Measurements from ENCODE around the gene SIX2.

The SIX2 gene

GRCh38 chr2:44964752-44965236 is 44.5 kb downstream of the SIX2 start:
- DNase-seq: peak; percentile 22 to 25

- no peak for DNase-seq
Observed at GRCh38 chr2:44962176-44962695, 47.0 kb downstream of the SIX2 start.

DNA sequence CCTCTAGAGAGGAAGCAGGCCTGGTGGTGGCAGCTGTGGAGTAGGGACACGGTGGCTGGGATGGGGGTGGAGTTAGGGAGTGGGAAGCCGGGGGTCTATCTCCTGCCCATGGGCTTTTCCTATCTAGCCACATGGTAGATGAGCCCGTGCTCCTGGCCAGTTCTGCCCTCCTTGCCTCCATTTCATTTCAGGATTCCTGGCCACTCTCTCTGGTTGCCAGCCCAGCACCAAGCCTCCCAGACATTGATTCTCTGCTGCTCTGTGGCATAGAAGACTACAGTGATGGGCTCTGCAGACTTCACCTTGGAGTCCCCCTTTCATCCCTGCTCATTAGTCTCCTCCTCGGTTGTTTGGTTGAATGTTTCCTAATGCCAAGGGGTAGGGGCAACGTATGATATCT is 48.4 kb downstream of the SIX2 start:
- no peak for DNase-seq

DNA sequence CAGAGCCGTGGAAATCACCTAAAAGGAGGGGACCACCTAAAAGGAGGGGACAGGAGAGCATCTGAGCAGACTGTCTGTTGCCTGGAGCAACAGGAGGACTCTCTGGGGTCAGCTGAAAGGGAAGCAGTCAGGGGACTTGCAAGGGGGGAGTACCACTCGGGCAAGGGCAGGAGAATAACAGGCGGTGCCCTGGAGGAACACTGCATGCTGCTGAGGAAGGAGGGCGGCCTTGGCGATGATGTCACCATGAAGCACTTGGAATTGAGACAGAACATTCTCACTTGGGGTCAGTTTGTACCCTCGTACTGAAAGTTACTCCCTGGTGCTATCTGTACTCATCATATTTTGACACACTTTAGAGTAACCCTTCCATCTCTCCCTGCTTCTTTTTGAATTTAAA is 49.4 kb downstream of the SIX2 start:
- no peak for DNase-seq

DNA sequence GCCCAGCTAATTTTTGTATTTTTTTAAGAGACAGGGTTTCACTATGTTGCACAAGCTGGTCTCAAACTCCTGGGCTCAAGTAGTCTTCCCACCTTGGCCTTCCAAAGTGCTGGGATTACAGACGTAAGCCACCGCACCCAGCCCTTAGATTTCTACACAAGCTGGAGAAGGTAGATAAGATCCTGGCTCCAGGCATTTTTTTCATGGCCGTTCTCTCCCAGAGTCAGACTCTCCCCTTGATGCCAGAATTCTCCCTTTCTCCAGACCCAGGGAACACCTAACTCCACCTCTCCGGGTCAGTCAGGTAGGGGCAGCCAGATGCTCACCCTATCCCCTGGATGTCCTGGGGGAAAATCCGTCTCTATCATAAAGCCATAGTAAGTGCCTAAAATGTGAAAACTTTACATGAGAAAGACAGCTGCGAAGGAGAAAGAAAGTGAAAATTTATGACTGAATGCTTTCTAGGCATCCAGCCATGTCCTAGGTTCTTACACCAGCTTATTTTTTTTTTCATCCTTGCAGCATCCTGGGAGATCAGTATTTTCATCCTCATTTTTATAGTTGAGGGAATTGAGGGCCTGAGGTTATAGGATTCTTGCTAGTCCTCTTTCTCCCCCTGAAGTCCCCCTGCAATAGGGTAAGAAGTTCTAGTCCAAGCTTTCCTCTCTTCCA is 51.5 kb downstream of the SIX2 start:
- no peak for DNase-seq

- no peak for DNase-seq
Observed at GRCh38 chr2:44956843-44957242, 52.4 kb downstream of the SIX2 start.

DNA sequence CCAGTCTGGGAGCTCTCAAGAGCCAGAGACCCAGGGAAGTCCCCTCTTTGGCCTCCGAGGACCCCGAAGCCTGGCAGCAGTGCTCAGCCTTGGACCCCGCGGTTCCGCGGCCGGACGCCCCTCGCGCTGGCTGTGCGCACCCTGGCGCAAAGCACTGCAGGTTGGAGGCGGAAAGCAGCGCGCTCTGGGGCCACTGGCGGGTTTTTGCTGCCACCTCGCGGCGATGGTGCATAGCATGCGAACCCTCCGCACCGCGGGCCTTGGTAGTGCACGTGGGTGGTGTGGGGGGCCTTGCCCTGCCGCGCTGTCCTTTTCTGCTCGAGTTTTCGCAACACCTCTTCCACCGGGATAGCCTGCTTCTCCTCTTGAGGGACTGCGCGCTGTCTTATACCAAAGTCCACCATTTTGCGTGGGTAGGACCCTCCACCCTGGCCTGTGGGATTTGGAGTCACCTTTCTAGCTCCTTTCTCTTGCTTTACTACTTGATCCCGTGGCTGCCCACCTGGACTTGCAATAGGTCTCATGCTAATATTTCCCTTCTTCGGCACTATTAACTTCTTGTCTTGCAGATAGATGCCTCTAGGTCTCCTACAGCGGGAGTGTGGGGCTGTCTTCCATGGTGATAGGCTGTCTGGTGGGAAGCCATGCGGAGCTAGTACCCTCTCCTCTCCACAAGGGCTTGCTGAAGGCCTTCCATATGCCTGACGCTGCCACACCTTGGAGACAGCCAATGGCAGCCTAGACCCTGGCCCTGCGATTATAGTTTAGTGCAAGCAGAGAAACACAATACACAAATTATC is 53.5 kb downstream of the SIX2 start:
- peak; percentile 64 to 69 for DNase-seq

Measured in Kasumi-1 (cell line).